Gastroesophageal sphincter (tissue), 3 donors: Measurements from ENCODE around the gene ROR2.

Source experiments
- CTCF ChIP-seq, 4 experiments: fragments of 200-600 bp in 2 of 4; fragments of 450-650 bp in 2 of 4; sonication (generic) in 1 of 4; IDR thresholded peaks; one replicate each; pipeline ENCODE4 v1.5.1; 2017 to 2019; ENCODE audit warnings: antibody characterized with exemption in 4 of 4, mild to moderate bottlenecking in 2 of 4, moderate library complexity in 2 of 4
- EP300 ChIP-seq: sonication (generic); formaldehyde crosslinking; IDR thresholded peaks from one replicate; pipeline ENCODE4 v1.6.1; 2017; ENCODE audit warnings: antibody characterized with exemption, mild to moderate bottlenecking
- POLR2A ChIP-seq, 2 donors: fragments of 450-650 bp; IDR thresholded peaks; one replicate each; pipeline ENCODE4 v1.6.1; 2017; ENCODE audit warnings: antibody characterized with exemption in 2 of 2, mild to moderate bottlenecking in 2 of 2, moderate library complexity in 1 of 2
- POLR2AphosphoS5 ChIP-seq: sonication (generic); formaldehyde crosslinking; IDR thresholded peaks from one replicate; pipeline ENCODE4 v1.6.1; 2017; ENCODE audit warnings: antibody characterized with exemption

- TF ChIP-seq CTCF (IDR thresholded peaks at IDR 0.05) = no peak
- TF ChIP-seq EP300 = no peak
- no peak for TF ChIP-seq POLR2AphosphoS5
- TF ChIP-seq POLR2A (IDR thresholded peaks at IDR 0.05) = no peak
Measured at GRCh38 chr9:91953718-91954117, 3.7 kb upstream of the ROR2 start.
